ENCODE measurements around the gene COL21A1.

Gene COL21A1

GRCh38 chr6:56055081-56055704 lies 192.2 kb downstream of the COL21A1 start:
- in situ Hi-C loops (cut with HindIII; ENCODE audit: low sequenced_read_pairs), result no loop called here

DNA sequence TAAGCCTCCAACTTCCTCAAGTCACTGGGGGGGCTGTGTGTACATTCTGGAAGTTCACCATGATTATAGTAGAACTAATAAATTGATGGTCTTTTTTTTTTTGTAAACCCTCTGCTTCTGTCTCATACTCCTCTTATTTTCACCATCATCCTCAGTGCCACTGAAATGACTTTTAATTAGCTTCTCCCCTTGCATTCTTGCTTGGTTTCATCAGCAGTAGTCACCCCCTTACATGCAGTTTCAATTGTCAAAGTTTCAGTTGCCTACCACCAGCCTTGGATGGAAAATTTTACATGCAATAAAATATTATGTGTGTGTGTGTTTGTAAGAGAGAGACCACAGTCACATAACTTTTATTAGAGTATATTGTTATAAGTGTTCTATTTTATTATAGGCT lies 196.2 kb downstream of the COL21A1 start:
- in situ Hi-C loops (cut with HindIII; ENCODE audit: low sequenced_read_pairs), result no loop called here

DNA sequence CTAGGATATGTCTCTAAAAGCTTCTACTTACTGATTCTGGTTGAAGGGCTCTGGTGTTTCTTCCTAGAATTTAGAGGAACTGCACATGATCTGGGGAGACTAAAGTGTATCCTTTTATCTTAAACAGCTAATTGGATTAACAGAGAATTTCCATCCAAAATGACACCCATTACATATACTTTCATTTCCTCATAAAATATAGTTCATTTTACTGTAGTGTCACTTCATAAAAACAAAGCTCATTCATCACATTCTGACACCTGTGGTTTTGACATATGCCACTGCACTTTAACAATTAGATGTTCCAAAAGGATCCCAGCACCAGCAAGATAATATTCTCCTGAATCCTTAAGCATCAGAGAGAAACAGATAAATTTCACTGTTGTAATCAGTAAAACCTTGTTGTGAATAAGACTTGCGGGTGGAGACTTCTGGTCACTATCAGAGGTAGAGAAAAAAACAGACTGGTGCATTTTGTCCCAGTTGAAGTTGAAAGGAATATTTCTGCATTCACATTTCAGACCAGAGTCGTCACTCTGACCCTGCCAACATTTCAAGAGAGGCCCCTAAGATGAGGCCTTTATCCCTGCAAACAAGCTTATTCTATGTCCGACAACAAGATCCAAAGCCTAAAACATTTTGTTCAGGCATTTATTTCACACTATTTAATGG lies 196.7 kb downstream of the COL21A1 start:
- in situ Hi-C loops (cut with HindIII; ENCODE audit: low sequenced_read_pairs), result no loop called here

DNA sequence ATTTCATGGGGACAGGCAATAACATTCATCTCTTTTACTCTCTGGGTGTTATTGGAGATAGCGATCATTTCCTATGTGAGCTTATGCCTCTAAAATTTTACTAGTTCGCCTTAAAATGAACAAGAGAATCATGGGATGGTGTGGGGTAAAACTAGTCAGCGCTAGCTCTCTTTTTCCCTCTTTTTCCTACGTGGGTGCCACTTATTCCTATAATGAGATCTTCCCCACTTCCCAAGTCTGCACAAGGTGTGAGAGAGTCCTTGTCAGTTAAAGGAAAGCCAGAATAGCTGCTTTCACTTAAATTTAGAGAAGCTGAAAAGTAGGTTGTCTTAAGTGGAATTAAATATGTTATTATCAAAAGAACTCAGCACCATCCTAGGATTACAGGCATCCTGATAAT lies 198.8 kb downstream of the COL21A1 start:
- in situ Hi-C loops (cut with HindIII; ENCODE audit: low sequenced_read_pairs), result no loop called here

DNA sequence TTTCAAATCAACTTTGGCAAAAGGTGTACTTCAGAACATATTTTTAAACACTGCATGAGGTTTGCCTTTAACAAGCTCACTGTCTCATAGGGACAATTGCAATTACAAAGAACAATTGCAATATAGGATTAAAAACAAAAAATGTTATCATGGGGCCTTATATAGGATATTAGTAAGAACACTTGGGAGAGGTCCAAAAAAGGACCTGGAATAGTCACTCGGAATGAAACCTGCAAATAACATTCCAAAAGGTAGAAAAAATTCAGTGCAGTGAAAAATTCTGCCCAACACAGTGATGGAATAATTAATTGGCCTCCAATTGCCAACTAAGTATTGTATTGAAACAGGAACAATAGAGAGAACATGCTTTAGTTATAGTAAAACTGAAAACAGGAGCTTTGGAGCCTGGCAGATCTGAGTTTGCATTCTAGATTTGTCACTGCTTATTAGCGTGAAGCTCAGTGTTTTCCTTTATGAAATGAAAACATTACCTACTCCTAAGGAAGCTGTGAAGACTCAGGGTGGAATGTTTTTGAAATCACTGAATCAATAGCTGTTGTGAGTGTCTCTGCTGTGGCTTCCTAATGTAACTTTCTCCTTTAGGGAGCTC lies 199.3 kb downstream of the COL21A1 start:
- in situ Hi-C loops (cut with HindIII; ENCODE audit: low sequenced_read_pairs), result no loop called here

DNA sequence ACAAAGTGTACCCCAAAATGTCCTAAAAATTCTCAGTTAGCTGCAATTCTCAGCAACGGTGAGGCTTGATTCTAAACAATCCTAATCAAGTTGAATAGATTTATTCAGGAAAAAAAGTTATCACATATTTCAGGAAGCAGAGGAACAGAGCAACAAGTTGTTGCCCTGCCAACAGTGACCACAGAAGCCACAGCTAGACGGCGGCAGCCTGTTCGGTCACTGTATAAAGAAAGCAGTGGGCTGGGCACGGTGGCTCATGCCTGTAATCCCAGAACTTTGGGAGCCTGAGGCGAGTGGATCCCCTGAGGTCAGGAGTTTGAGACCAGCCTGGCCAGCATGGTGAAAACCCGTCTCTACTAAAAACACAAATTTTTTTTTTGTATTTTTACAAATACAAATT lies 200.8 kb downstream of the COL21A1 start:
- in situ Hi-C loops (cut with HindIII; ENCODE audit: low sequenced_read_pairs), result no loop called here

DNA sequence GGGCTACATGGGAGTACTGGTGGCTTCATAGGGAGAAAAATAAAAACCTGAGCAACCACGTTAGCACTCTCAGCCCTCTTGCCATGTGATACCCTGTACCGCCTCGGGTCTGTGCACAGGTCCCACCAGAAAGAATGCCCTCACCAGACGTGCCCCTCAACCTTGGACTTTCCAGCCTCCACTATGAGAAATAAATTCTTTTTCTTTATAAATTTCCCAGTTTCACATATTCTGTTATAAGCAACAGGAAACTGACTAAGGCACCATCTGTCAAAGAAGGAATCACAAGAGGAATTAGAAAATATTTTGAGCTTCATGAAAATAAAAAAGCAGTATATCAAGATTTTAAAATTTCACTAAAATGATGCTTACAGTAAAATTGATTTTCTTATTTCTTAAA lies 203.6 kb downstream of the COL21A1 start:
- in situ Hi-C loops (cut with HindIII; ENCODE audit: low sequenced_read_pairs), result no loop called here

- in situ Hi-C loops (cut with HindIII; ENCODE audit: low sequenced_read_pairs), result no loop called here
Measured at GRCh38 chr6:56043076-56043475, 204.3 kb downstream of the COL21A1 start.

DNA sequence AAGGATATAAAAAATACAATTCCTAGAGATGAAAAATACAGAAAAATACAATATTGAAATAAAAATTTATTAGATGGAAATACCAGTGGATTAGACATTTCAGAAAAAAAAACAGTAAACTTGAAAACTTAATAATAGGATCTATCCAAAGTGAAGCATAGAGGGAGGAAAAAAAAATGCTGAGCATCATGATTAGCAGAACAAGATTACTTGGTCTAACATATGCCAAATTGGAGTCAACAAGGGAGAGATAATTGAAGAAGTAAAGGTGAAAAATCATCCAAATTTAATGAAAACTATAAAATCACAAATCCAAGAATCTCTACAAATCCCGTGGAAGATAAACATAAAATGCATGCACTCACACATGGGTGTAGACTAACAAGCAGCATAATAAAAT lies 205.8 kb downstream of the COL21A1 start:
- in situ Hi-C loops (cut with HindIII; ENCODE audit: low sequenced_read_pairs), result no loop called here

GRCh38 chr6:56040889-56041301 lies 206.5 kb downstream of the COL21A1 start:
- in situ Hi-C loops (cut with HindIII; ENCODE audit: low sequenced_read_pairs), result no loop called here

DNA sequence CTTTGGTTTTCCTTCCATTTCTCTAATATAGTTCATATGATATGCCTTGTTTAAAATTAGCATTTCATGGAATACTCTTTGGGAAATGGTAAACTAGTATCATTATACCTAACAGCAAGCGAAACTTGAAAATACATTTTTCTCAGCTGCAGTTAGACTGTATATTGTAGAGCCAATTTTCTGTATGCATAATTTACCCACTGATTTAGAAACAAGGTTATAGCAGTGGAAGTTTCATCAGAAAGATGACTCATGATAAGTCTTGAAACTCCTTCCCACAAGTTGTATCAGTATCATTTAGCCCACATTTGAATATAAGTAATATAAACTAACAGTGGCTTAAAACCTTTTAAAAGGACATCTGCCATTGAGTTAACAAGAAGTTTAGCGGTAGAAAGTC lies 207.2 kb downstream of the COL21A1 start:
- in situ Hi-C loops (cut with HindIII; ENCODE audit: low sequenced_read_pairs), result no loop called here

- in situ Hi-C loops (cut with HindIII; ENCODE audit: low sequenced_read_pairs), result no loop called here
Measured at GRCh38 chr6:56038764-56039163, 208.6 kb downstream of the COL21A1 start.

DNA sequence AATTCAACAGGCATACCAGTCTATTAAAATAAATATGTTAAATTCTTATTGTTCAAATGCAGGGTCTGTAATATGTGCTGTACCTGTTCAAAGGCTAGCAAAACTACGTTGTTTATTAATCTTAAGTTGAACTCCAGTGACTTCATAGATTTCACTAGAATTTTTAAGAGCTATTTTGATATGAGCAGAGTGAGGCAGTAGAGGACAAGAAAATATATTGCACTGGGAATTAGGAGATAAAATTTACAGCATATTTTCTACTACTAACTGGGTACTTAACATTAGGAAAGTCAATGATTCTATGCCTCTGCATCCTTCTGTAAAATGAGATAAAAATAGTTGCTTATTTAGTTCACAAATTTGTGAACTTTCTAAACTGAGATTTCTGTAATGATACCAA lies 209.8 kb downstream of the COL21A1 start:
- in situ Hi-C loops (cut with HindIII; ENCODE audit: low sequenced_read_pairs), result no loop called here

GRCh38 chr6:56036916-56037600 lies 210.3 kb downstream of the COL21A1 start:
- in situ Hi-C loops (cut with HindIII; ENCODE audit: low sequenced_read_pairs), result no loop called here

DNA sequence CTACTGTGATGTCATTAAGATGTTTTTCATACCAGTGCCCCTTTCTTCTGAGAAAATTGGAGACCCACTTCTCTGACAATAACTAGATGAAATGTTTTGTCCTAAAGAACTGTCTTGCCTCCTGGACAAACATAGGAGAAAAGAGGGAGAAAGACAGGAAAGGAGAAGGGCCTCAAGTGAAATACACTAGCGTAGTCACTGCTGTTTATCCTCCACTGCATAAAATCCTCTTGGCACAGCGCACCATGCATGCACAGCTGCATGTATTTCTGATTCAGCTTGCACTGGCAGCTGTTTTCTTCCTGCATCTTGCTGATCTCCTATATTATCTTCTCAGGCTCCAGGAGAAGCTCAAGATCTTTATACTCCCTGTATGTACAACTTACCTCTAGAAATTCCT lies 214.0 kb downstream of the COL21A1 start:
- in situ Hi-C loops (cut with HindIII; ENCODE audit: low sequenced_read_pairs), result no loop called here

- in situ Hi-C loops (cut with HindIII; ENCODE audit: low sequenced_read_pairs), result no loop called here
Measured at GRCh38 chr6:56032715-56033260, 214.6 kb downstream of the COL21A1 start.

GRCh38 chr6:56027865-56028264 lies 219.5 kb downstream of the COL21A1 start:
- in situ Hi-C loops (cut with HindIII; ENCODE audit: low sequenced_read_pairs), result no loop called here

GRCh38 chr6:56026455-56027180 lies 220.8 kb downstream of the COL21A1 start:
- in situ Hi-C loops (cut with HindIII; ENCODE audit: low sequenced_read_pairs), result no loop called here

- in situ Hi-C loops (cut with HindIII; ENCODE audit: low sequenced_read_pairs), result no loop called here
Measured at GRCh38 chr6:56025795-56026194, 221.6 kb downstream of the COL21A1 start.

- in situ Hi-C loops (cut with HindIII; ENCODE audit: low sequenced_read_pairs), result no loop called here
Measured at GRCh38 chr6:56024931-56025330, 222.4 kb downstream of the COL21A1 start.

- in situ Hi-C loops (cut with HindIII; ENCODE audit: low sequenced_read_pairs), result no loop called here
Measured at GRCh38 chr6:56023829-56024228, 223.6 kb downstream of the COL21A1 start.

Data from DLD1 (cell line).